ENCODE measurements around the gene CCDC12.

CCDC12 gene

DNA sequence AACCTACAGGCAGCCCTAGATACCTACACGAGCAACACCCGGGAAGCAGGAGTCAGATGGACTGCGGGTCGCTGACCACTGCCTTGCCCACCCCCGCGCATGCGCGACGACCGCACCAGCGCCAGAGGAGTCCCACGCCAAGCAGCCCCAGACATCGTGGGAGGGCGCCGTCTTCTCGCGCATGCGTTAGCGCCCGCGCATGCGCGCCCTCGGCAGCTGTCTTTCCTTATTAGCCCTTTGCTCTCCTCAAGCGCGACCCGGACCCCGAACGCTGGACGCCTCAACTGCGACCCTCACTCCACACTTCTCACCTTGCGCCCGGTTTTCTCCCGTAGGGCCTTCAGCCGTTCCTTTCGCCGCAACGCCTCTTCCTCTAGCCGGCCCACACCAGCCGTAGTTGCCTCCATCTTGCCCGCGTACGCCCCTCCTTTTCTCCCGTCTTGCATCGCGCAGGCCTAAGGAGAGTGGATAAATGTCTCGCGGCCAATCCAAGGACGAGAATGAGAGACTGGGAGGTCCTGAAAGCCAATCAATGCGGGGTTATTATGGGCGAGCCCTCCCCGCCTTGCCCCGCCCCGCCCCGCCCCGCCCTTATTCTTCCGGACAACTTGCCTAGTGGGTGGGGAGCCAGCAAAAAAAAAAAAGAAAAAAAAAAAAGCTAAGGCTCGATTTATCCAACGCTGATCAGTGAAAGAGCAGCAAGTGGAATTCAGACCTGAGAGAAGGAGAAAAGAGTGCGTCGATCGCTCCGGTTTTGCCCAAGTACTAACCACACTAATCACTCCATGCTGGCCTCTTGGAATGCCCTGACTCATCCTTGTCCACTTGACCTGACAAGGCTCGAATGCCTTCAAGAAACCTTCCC is at the start of gene CCDC12:
Gene CCDC12, minus strand, starts transcription at position 420 of the 865 bp plus-strand sequence. Its CDS starts 13 bp downstream, at position 407.
- no peaks in the 10 kb centered on the region for H3K9me3 Mint-ChIP-seq
- peaks cover 28% of the 10 kb centered on the region for H3K27me3 Mint-ChIP-seq (ENCODE audit: low read depth, poor library complexity)
- H3K27ac Mint-ChIP-seq: peak within 1 kb of the TSS; percentile 100

DNA sequence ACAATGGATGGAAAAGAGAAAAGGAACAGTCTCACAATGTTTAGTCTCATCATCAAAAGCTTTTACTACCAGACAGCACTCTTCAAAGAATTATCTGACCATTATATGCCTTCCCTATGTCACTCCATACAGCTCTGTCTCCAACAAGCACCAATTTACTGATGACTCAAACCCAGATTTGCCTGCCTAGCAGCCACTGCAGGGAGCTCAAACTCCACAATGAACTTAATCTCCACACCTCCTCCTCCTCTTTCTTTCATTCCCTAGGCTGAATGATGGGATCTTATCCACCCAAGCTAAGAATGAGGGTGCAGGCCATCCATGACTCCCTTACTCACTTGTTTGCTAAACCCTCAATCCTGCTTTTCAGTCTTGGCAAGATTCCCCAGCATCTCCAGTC is 48.4 kb upstream of the CCDC12 start:
- Mint-ChIP-seq H3K4me3 (no peak overlapping the region), H3K4me1 (no peaks in the 10 kb centered on the region), H3K27ac (peak overlapping the region; percentile 7), H3K36me3 (ENCODE audit: low read depth) (peaks cover 38% of the 10 kb centered on the region), H3K27me3 (ENCODE audit: low read depth, poor library complexity) (no peaks in the 10 kb centered on the region), H3K9me3 (no peaks in the 10 kb centered on the region)
- TF ChIP-seq, protein P1, sequence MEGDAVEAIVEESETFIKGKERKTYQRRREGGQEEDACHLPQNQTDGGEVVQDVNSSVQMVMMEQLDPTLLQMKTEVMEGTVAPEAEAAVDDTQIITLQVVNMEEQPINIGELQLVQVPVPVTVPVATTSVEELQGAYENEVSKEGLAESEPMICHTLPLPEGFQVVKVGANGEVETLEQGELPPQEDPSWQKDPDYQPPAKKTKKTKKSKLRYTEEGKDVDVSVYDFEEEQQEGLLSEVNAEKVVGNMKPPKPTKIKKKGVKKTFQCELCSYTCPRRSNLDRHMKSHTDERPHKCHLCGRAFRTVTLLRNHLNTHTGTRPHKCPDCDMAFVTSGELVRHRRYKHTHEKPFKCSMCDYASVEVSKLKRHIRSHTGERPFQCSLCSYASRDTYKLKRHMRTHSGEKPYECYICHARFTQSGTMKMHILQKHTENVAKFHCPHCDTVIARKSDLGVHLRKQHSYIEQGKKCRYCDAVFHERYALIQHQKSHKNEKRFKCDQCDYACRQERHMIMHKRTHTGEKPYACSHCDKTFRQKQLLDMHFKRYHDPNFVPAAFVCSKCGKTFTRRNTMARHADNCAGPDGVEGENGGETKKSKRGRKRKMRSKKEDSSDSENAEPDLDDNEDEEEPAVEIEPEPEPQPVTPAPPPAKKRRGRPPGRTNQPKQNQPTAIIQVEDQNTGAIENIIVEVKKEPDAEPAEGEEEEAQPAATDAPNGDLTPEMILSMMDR (IDR thresholded peaks at IDR 0.05): no peak
- DNase-seq: no peak

More for the DNA sequence above, at the start of gene CCDC12:
- peaks cover 29% of the 10 kb centered on the region for H3K36me3 Mint-ChIP-seq (ENCODE audit: low read depth)
- peak; percentile 85 for DNase-seq
- peaks cover 48% of the 10 kb centered on the region for H3K4me1 Mint-ChIP-seq
- H3K4me3 Mint-ChIP-seq: peak within 1 kb of the TSS; percentile 99
- TF ChIP-seq, protein P1 (IDR thresholded peaks at IDR 0.05): no peak

DNA sequence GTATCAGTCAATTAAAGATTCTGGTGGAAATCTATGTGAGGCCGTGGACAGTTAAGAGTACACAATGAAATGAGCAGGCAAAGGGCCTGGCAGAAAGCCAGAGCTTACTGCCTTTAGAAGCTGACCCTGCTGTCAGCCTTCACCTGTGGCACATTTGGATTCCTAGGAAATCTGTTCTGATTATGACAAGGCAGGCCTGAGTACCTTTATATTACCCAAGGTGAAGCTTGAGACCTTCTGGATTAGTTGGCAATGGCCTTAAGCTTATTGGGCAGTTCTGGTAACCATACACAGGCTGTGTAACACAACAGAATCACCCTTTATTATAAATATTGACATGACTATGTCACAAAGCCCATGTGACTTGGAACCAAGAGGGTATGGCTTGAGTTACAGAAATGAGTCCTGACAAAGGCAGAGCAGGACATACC is 46.1 kb upstream of the CCDC12 start:
- H3K27ac Mint-ChIP-seq: no peak overlapping the region
- no peak overlapping the region for H3K4me3 Mint-ChIP-seq
- H3K9me3 Mint-ChIP-seq: no peaks in the 10 kb centered on the region
- peaks cover 35% of the 10 kb centered on the region for H3K36me3 Mint-ChIP-seq (ENCODE audit: low read depth)
- no peak for DNase-seq
- H3K27me3 Mint-ChIP-seq (ENCODE audit: low read depth, poor library complexity): no peaks in the 10 kb centered on the region
- H3K4me1 Mint-ChIP-seq: no peaks in the 10 kb centered on the region
- TF ChIP-seq, protein P1 (IDR thresholded peaks at IDR 0.05): no peak

DNA sequence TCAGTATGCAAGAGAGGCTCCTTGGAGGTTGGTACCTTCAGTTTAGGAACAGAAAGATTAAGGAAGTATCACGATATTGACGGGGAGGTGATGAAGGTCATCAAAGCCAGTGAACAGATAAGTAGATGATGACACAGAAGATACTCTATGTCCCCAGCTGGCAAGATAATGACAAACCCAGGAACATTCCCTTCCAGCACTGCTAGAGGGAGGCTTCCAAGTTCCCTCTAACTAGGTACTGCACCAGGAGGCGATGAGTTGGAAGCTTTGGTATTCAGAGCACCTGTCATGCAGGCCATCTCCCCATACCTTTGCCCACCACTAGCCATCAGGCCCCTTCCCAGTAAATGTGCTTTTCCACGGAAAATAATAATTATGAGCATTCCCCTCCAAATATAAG is 43.8 kb upstream of the CCDC12 start:
- Mint-ChIP-seq H3K4me1 (peaks cover 5% of the 10 kb centered on the region), H3K27ac (peak overlapping the region; percentile 1), H3K36me3 (ENCODE audit: low read depth) (peaks cover 32% of the 10 kb centered on the region), H3K9me3 (no peaks in the 10 kb centered on the region), H3K4me3 (no peak overlapping the region), H3K27me3 (ENCODE audit: low read depth, poor library complexity) (no peaks in the 10 kb centered on the region)
- TF ChIP-seq, protein P1 (IDR thresholded peaks at IDR 0.05): no peak
- no peak for DNase-seq

DNA sequence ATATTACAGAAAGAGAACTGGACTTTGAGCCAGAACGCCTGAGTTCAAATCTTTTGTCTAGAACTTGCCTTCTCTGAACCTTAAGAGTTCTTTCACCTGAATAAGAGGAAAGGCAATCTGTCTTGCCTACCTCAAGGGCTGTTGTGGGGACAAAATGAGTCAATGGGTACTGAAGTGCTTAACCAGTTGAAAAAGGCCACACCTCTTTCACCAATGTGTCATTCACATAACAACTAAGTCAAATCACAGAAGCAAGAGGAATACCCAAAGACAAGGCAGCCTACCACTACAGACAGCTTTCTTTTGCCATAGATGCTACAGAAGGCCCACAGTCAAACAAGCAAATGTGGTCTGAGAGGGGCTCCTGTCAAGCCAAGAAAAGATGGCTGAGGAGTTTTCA is 42.7 kb upstream of the CCDC12 start:
- no peak overlapping the region for H3K27ac Mint-ChIP-seq
- H3K4me1 Mint-ChIP-seq: peaks cover 9% of the 10 kb centered on the region
- no peaks in the 10 kb centered on the region for H3K9me3 Mint-ChIP-seq
- H3K4me3 Mint-ChIP-seq: no peak overlapping the region
- TF ChIP-seq, protein P1 (IDR thresholded peaks at IDR 0.05): no peak
- peaks cover 29% of the 10 kb centered on the region for H3K36me3 Mint-ChIP-seq (ENCODE audit: low read depth)
- DNase-seq: no peak
- no peaks in the 10 kb centered on the region for H3K27me3 Mint-ChIP-seq (ENCODE audit: low read depth, poor library complexity)

DNA sequence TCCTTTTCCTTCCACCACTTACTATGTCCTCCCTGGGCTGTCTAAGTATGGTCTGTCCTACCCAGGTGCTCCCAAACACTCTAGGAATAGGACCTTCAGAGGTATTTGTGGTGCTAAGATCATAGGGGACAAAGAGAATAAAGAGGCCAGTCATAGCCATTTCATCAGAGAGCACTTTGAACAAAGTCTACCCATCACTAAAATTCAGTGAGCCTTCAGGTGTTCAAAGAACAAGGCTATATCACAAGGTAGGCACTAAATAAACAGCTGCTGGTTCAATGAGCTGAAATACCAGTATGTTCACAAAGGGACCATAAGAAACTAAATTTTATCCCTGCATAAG is 41.7 kb upstream of the CCDC12 start:
- TF ChIP-seq, protein P1 (IDR thresholded peaks at IDR 0.05): no peak

More for the DNA sequence above, 41.7 kb upstream of the CCDC12 start:
- H3K9me3 Mint-ChIP-seq: no peaks in the 10 kb centered on the region
- no peaks in the 10 kb centered on the region for H3K27me3 Mint-ChIP-seq (ENCODE audit: low read depth, poor library complexity)
- DNase-seq: no peak
- peaks cover 34% of the 10 kb centered on the region for H3K36me3 Mint-ChIP-seq (ENCODE audit: low read depth)
- H3K27ac Mint-ChIP-seq: no peak overlapping the region
- no peak overlapping the region for H3K4me3 Mint-ChIP-seq
- peaks cover 10% of the 10 kb centered on the region for H3K4me1 Mint-ChIP-seq

All from nephron progenitor cell (in vitro differentiated cells).